Measurements from ENCODE around the gene LRSAM1. TPM values are rescaled to one million over a fixed set of nuclear protein-coding genes. Genes with fewer than 3 reads are reported as not detected.

LRSAM1 gene
- total and polyA plus RNA-seq, 2 of the 8 experiments (the other 6 are each of a cell fraction or from before 2014, with no cell fraction given): 9.7 to 18.3 TPM

Small RNA genes lying within 50 kb of the gene (small RNA-seq; reads per million reads assigned to genes)
- gene RF00019 (ENCODE audit: insufficient read depth) (not detected), gene SNORA65 (ENCODE audit: insufficient read depth) (292 reads per million, percentile 98 among the genes with 10 or more reads in this experiment)

Other genes with a start within 250 kb of the LRSAM1 start
- 17.3 and 18.3 TPM in 2 replicates for gene GARNL3, start 186.7 kb upstream of the LRSAM1 start, total RNA-seq (2021; fragmentation: NEBNext Ultra II Directional; extraction: Animal tissue kit (Norgen Biotek cat#: 25700))
- gene GARNL3, start 186.7 kb upstream of the LRSAM1 start, polyA plus RNA-seq (2011; rRNA removed): 5.2 and 6.5 TPM in 2 replicates
- 24.6 and 25.6 TPM in 2 replicates for gene SLC2A8, start 54.3 kb upstream of the LRSAM1 start, total RNA-seq (2021; fragmentation: NEBNext Ultra II Directional; extraction: Animal tissue kit (Norgen Biotek cat#: 25700))
- 30.9 and 36.4 TPM in 2 replicates for gene SLC2A8, start 54.3 kb upstream of the LRSAM1 start, polyA plus RNA-seq (2011; rRNA removed)
- 7.4 and 7.6 TPM in 2 replicates for gene ZNF79, start 27.1 kb upstream of the LRSAM1 start, total RNA-seq (2021; fragmentation: NEBNext Ultra II Directional; extraction: Animal tissue kit (Norgen Biotek cat#: 25700))
- gene ZNF79, start 27.1 kb upstream of the LRSAM1 start, polyA plus RNA-seq (2011; rRNA removed): 2.4 and 2.7 TPM in 2 replicates
- gene RPL12, start 104 bp upstream of the LRSAM1 start, total RNA-seq (2021; fragmentation: NEBNext Ultra II Directional; extraction: Animal tissue kit (Norgen Biotek cat#: 25700)): 1,993 and 2,006 TPM in 2 replicates
- 4,427 and 4,892 TPM in 2 replicates for gene RPL12, start 104 bp upstream of the LRSAM1 start, polyA plus RNA-seq (2011; rRNA removed)
- gene STXBP1, start 160.8 kb downstream of the LRSAM1 start, total RNA-seq (2021; fragmentation: NEBNext Ultra II Directional; extraction: Animal tissue kit (Norgen Biotek cat#: 25700)): 60.9 and 61.9 TPM in 2 replicates
- gene STXBP1, start 160.8 kb downstream of the LRSAM1 start, polyA plus RNA-seq (2011; rRNA removed): 11.5 and 19.4 TPM in 2 replicates

All from H1 (cell line).